Measurements from ENCODE around the gene DHRS1. TPM values are rescaled to one million over a fixed set of nuclear protein-coding genes. Genes with fewer than 3 reads are reported as not detected.

DHRS1 gene
- total RNA-seq, 1 experiment from 2014 or later = 8.9 TPM

GRCh38 chr14:24263848-24264247 lies 35.7 kb downstream of the DHRS1 start:
- BruUV-seq (replicated peaks) = no TSS peak
- intact Hi-C loops (cut with micrococcal nuclease; ENCODE audit: unreplicated experiment) (no loop called here), in situ Hi-C loops (cut with HindIII; ENCODE audit: low pct_unique_long_range_greater_than_20kb, low sequenced_read_pairs) (no loop called here)
- H3K27me3 ChIP-seq (ENCODE audit: control insufficient read depth, insufficient read depth, low read length) = no peaks in the 10 kb centered on the region
- POLR2A ChIA-PET = no interaction called here
- H3K27ac ChIP-seq (ENCODE audit: low read length) = no peak overlapping the region
- no peak overlapping the region for H3K4me3 ChIP-seq (ENCODE audit: low read depth in 2 of 2, low read length in 2 of 2)
- no peaks in the 10 kb centered on the region for H3K4me1 ChIP-seq (ENCODE audit: control insufficient read depth, insufficient read depth, low read length)
- no peak for TF ChIP-seq TCF7L2 (IDR thresholded peaks at IDR 0.05; ENCODE audit: low read depth, low read length)
- TF ChIP-seq REST (IDR thresholded peaks at IDR 0.05; ENCODE audit: insufficient read depth in 1 of 2, low read depth in 2 of 2, low read length in 1 of 2) = no peak
- TF ChIP-seq POLR2AphosphoS5 (IDR thresholded peaks at IDR 0.05; ENCODE audit: low read depth, low read length) = no peak
- no peak for TF ChIP-seq SIN3A (IDR thresholded peaks at IDR 0.05; ENCODE audit: borderline replicate concordance, insufficient read depth, low read depth, low read length)
- TF ChIP-seq, protein P1, sequence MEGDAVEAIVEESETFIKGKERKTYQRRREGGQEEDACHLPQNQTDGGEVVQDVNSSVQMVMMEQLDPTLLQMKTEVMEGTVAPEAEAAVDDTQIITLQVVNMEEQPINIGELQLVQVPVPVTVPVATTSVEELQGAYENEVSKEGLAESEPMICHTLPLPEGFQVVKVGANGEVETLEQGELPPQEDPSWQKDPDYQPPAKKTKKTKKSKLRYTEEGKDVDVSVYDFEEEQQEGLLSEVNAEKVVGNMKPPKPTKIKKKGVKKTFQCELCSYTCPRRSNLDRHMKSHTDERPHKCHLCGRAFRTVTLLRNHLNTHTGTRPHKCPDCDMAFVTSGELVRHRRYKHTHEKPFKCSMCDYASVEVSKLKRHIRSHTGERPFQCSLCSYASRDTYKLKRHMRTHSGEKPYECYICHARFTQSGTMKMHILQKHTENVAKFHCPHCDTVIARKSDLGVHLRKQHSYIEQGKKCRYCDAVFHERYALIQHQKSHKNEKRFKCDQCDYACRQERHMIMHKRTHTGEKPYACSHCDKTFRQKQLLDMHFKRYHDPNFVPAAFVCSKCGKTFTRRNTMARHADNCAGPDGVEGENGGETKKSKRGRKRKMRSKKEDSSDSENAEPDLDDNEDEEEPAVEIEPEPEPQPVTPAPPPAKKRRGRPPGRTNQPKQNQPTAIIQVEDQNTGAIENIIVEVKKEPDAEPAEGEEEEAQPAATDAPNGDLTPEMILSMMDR (IDR thresholded peaks at IDR 0.05) = no peak
- CTCF ChIA-PET = no interaction called here
- DNase-seq (ENCODE audit: low read depth, low spot score) (no peak), ATAC-seq (no peak)
- no peaks in the 10 kb centered on the region for H3K36me3 ChIP-seq (ENCODE audit: control insufficient read depth, insufficient read depth, low read length)
- no peaks in the 10 kb centered on the region for H3K9me3 ChIP-seq (ENCODE audit: control insufficient read depth, insufficient read depth, low read depth, low read length)

DNA sequence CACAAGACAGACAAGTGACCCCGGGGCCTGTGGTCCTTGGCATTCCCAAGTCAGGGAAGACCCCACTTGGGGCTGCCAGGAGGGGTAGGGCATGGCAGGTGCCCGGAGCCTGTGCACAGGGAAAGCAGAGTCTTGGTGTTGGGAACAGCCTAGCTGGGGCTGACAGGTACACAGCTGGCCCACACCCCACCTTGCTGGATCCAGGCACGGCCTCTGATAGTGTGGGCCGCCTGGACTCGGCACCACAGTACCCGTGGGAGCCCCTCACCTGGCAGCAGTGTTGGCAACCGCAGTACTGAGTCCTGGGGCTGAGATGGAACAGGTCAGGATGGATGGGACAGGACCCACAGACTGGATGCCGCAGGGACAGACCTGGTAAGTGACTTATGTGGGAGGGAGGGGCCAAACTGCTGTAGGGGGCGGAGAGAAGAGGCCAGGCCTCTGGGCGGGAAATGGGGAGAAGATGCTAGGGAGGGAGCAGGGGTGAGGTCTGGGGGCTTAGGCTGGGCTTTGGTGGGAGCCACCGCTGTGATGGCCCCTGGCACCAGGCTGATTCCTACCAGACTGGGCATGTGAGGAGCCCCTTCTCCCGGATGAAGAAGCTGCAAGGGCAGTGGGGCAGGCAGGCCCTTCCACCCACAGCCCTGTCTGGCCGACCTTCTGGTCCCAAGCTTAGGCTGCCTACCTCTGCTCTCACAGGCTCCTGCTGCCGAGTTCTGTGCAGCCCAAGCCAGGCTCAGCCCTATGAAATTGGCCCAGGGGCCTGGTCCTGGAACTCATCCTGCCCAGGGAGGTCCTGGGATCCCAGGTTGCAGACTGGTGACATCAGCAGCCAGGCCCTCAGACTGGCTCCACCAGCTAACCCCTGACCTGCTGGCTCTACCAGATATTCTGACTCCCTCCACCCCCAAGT lies 36.5 kb downstream of the DHRS1 start, which contains the start of gene TGM1:
TGM1 (minus strand) TSS at position 357 of the 913 bp plus-strand sequence. CDS start 825 bp downstream, outside the sequence.
- no peak within 1 kb of the TSS for H3K27ac ChIP-seq (ENCODE audit: low read length)
- H3K4me3 ChIP-seq (ENCODE audit: low read depth in 2 of 2, low read length in 2 of 2) = no peak within 1 kb of the TSS
- ChIA-PET POLR2A (no interaction called here), CTCF (no interaction called here)
- intact Hi-C loops (cut with micrococcal nuclease; ENCODE audit: unreplicated experiment) = no loop called here
- TF ChIP-seq SIN3A (IDR thresholded peaks at IDR 0.05; ENCODE audit: borderline replicate concordance, insufficient read depth, low read depth, low read length) (no peak), TCF7L2 (IDR thresholded peaks at IDR 0.05; ENCODE audit: low read depth, low read length) (no peak), REST (IDR thresholded peaks at IDR 0.05; ENCODE audit: insufficient read depth in 1 of 2, low read depth in 2 of 2, low read length in 1 of 2) (no peak), POLR2AphosphoS5 (IDR thresholded peaks at IDR 0.05; ENCODE audit: low read depth, low read length) (no peak)
- TF ChIP-seq, protein P1 (IDR thresholded peaks at IDR 0.05) = no peak
- DNase-seq (ENCODE audit: low read depth, low spot score) (no peak), ATAC-seq (no peak)
- no peaks in the 10 kb centered on the region for H3K36me3 ChIP-seq (ENCODE audit: control insufficient read depth, insufficient read depth, low read length)
- H3K4me1 ChIP-seq (ENCODE audit: control insufficient read depth, insufficient read depth, low read length) = no peaks in the 10 kb centered on the region
- H3K27me3 ChIP-seq (ENCODE audit: control insufficient read depth, insufficient read depth, low read length) = no peaks in the 10 kb centered on the region
- in situ Hi-C loops (cut with HindIII; ENCODE audit: low pct_unique_long_range_greater_than_20kb, low sequenced_read_pairs) = no loop called here
- H3K9me3 ChIP-seq (ENCODE audit: control insufficient read depth, insufficient read depth, low read depth, low read length) = no peaks in the 10 kb centered on the region
- no TSS peak for BruUV-seq (replicated peaks)

Measured in Panc1 (cell line).